Omental fat pad (tissue), 4 donors: ENCODE measurements around the gene CD276. TPM values are rescaled to one million over a fixed set of nuclear protein-coding genes. Genes with fewer than 3 reads are reported as not detected.

Experiments used
- ATAC-seq: fragments of 150-250 bp; one replicate; pipeline ENCODE4 v1.9.1; 2016; ENCODE audit warnings: mild to moderate bottlenecking, moderate library complexity; ENCODE audit not compliant: low FRiP score
- DNase-seq: peaks from one replicate; pipeline ENCODE4 v3.0.0-alpha.2; 2019; ENCODE audit warnings: low spot score
- total RNA-seq, 4 donors: library from RNA; depleted of rRNA; stranded (reverse); fragments of >200 nt; gene quantifications; one replicate each; pipeline ENCODE4 v1.1.0, GENCODE V29; 2016
- TF ChIP-seq, protein P1 (sequence below), 3 donors: fragments of 450-650 bp; IDR thresholded peaks; one replicate each; pipeline ENCODE4 v1.5.1; 2016 to 2017; ENCODE audit warnings: antibody characterized with exemption in 3 of 3, mild to moderate bottlenecking in 3 of 3, moderate library complexity in 2 of 3

The CD276 gene
- total RNA-seq, 4 donors from 2014 or later, result 23.2 to 103 (median 39.3) TPM

DNA sequence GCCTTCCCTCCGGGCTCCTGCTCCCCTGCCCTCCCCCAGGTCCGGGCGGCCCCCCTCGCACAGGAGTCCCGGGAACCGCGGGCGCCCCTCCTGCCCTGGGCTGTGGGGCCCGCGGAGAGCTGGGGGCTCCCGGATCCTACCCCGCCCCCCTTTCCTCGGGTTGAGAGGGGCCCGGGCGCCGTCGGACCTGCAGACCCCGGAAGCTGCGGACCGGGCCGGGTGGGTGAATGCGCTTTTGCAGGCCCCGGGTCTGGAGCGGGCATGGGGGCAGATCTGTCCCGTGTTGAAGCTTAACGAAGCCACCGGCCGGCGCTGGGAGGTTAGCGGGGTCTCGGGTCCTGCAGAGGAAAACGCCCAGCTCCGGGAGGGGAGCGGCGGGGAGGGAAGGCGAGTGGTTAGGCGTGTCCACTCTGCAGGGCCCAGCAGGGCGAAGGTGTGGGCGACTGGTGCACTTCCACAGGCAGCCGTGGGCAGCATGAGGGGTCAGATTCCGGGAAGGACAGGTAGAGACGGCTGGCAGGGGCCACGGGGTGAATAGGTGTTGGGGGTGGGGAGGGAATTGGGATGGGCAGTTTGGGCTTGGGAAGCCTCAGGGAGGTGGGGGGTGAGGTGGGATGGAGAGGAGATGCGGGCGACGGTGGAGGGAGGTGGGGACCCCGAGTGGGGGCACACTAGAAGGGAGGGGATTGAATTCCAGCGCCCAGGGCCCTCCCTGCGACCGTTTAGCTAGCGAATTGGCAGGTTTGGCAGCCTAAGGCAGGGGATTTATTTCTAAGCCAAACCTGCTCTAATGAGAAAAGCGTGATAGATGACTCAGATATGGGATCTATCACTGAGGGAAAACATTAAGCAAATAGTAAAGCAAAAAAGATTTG is 635 bp downstream of the CD276 start:
- TF ChIP-seq, protein P1, sequence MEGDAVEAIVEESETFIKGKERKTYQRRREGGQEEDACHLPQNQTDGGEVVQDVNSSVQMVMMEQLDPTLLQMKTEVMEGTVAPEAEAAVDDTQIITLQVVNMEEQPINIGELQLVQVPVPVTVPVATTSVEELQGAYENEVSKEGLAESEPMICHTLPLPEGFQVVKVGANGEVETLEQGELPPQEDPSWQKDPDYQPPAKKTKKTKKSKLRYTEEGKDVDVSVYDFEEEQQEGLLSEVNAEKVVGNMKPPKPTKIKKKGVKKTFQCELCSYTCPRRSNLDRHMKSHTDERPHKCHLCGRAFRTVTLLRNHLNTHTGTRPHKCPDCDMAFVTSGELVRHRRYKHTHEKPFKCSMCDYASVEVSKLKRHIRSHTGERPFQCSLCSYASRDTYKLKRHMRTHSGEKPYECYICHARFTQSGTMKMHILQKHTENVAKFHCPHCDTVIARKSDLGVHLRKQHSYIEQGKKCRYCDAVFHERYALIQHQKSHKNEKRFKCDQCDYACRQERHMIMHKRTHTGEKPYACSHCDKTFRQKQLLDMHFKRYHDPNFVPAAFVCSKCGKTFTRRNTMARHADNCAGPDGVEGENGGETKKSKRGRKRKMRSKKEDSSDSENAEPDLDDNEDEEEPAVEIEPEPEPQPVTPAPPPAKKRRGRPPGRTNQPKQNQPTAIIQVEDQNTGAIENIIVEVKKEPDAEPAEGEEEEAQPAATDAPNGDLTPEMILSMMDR (IDR thresholded peaks at IDR 0.05), result no peak
- no peak for ATAC-seq
- no peak for DNase-seq

DNA sequence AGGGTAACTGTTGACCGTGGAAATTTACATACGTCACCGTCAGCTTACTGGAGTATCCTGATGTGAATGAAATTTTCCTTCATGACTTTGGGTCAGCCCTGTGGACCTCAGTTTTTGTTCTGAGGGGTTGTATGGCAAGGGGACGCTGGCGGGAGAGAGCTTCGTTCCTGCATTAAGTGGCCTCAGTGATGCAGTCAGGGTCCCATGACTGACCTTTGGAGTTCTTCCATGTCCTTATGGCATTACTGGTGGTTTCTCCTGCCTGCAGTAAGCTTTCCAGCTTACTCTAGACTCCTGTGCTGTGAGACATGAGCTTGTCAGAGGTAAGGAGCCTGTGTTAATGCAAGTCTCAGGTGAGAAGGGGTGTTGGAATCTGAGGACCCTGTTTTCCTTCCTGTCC is 1.8 kb downstream of the CD276 start:
- TF ChIP-seq, protein P1 (IDR thresholded peaks at IDR 0.05), result no peak
- ATAC-seq, result no peak
- peak; percentile 3 for DNase-seq

DNA sequence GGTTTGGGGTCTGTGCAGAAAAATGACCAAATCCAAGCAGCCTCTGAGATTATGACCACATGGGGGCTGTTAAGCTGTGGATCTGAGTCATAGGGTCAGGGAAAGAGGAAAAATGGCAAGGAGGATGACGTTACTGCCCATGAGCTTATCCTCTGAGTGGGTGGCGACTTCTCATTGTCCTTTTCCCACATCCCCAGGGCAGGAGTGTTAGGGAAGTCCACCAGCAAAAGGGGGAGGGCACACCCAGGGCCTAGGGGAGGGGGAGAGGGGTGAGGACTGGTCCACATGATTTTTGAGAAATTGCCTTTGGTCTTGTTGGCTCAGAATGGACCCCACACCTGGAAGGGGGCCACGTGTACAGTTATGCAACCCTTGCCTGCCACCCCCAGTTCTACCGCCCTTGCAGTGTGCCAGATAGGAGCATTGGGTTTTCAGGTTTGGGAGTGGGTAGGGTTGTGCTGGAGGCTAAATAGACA is 2.6 kb downstream of the CD276 start:
- DNase-seq, result peak; percentile 41
- ATAC-seq, result peak; percentile 35
- TF ChIP-seq, protein P1 (IDR thresholded peaks at IDR 0.05), result no peak

DNA sequence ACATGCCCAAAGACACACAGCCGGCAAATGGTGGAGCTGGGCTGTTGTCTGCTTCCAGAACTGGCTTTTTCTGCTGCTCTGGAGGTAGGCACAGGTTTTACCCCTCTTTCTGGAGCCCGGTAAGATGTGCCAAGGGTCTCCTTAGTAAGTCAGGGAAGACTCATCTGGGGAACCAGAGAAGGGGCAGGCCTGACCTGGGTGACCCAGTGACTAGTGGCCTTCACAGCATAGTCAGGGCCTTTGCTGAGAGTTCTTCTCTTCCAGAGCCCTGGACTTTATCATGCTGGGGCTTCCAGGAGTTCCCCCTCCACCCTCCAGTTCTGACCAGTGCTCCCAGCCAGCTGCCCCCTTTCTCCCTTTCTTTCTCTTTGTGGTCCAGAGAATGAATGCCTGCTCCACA is 3.2 kb downstream of the CD276 start:
- ATAC-seq, result no peak
- TF ChIP-seq, protein P1 (IDR thresholded peaks at IDR 0.05), result no peak
- no peak for DNase-seq

DNA sequence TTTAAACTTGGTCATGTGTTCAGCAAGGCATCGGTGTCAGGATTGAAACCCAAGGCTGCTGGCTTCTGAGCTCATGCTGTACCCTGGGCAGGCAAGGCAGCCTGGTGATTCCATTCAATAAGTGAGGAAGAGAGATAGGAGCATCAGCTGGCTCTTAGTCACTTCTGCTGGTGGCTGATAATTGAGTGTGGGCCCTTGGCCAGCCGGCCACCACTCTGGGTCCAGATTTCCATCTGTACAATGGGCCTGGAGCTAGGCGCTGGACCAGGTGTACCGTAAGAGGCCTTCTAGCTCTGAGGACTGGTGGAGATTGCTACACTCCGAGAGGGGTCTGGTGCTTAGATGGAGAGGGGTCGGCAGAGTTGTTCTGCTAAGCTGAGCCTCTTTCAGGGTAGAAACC is 4.3 kb downstream of the CD276 start:
- DNase-seq (peak; percentile 21), ATAC-seq (no peak)
- TF ChIP-seq, protein P1 (IDR thresholded peaks at IDR 0.05), result no peak

DNA sequence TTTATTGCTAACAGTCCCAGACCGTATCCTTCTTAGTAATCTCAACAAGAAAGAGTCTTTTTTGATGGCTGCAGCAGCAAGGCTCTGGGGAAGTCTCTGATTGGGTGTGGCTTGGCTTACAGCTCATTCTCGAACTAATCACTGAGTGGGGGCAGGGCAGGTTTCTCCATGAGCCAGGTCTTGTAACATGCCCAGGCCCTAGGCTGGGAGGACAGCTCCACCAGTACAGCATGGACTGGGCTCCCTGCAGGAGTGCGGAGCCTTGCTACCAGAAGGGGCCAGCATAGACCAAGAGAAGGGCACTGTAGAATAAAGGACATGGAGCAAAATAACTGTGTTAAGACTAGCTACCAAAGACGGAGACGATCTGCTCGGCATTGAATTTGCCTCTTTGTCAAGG is 7.2 kb downstream of the CD276 start:
- ATAC-seq (peak; percentile 54), DNase-seq (peak; percentile 75)
- TF ChIP-seq, protein P1 (IDR thresholded peaks at IDR 0.05), result no peak

DNA sequence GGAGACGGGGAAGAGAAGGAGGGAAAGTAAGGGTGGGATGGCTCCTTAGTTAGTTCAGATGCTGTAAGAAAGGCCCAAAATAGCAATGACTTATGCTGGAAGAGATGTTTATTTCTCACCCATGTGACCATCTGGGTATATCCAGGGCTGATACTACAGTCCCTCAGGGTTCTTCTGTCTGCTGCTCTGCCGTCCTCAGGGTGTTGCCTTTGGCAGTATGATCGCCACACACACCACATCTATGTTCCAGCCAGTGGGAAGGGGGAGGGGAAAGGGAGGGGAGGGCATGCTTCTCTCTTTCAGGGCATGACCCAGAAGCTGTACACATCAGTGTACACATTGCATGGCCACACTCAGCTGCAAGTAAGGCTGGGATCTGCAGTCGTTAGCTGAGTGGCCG is 10.2 kb downstream of the CD276 start:
- TF ChIP-seq, protein P1 (IDR thresholded peaks at IDR 0.05), result no peak
- ATAC-seq, result no peak
- no peak for DNase-seq
